Measurements from ENCODE around the gene BCOR. TPM values are rescaled to one million over a fixed set of nuclear protein-coding genes. Genes with fewer than 3 reads are reported as not detected.

BCOR gene
- total RNA-seq, 1 experiment from 2014 or later = 35.1 TPM

DNA sequence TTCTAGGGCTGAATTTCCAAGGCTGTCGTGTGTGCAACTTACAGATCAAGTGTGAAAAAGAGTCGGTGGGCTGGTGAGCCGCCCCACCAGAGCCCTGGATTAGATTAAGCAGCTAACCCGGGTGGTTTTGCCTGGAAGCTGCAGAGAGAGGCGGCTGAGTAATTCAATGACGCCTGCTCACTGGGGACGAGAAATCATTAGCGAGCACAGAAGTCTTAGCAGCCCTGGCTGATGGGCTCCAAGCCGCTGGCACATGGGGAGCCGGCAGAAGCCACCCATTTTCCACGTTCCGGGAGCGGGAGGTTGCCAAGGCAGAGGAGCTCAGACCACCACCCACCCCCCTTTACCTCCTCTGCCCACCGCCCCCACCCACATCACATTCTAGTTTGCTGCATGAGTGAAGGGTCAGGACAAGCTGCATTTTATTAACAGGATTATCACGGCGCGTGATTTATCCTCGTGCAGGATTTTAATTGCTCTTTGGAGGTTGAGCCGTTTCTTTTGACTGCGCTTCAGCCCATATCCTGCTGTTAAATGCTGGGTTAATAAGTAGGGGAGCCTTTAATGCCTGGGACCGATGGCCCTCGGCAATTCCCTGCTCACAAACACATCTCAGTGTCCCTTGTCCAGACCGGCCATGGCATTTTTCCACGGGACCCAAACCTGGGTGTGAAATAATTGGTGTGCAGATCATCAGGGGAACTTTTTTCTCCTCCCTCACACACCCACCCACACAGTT is 19.1 kb downstream of the BCOR start:
- no peak for DNase-seq (ENCODE audit: low read depth, low spot score)
- no peak overlapping the region for H2AFZ ChIP-seq (ENCODE audit: low read depth, low read length, poor library complexity, severe bottlenecking)
- peaks cover 8% of the 10 kb centered on the region; the same call in 1 of the 2 replicates for H4K20me1 ChIP-seq (ENCODE audit: insufficient read depth)
- peaks cover 13 to 16% of the 10 kb centered on the region in 2 experiments; a peak in 3 of 4 replicates for H3K36me3 ChIP-seq (ENCODE audit: control insufficient read depth in 1 of 2, insufficient read depth in 2 of 2, low read length in 2 of 2)
- no peak overlapping the region for H3K4me3 ChIP-seq (replicated peaks in 1 of 2; ENCODE audit: low read depth in 1 of 2, low read length in 2 of 2)
- intact Hi-C loops (cut with micrococcal nuclease) = no loop called here
- TF ChIP-seq REST (IDR thresholded peaks at IDR 0.05; ENCODE audit: low read depth) = no peak
- TF ChIP-seq CTCF (IDR thresholded peaks at IDR 0.05 in 2 of 3, conservative IDR thresholded peaks at IDR 0.05 in 1 of 3; ENCODE audit: borderline replicate concordance in 1 of 3, insufficient read depth in 1 of 3, low read depth in 2 of 3, low read length in 2 of 3) = no peak
- TF ChIP-seq, protein P1, sequence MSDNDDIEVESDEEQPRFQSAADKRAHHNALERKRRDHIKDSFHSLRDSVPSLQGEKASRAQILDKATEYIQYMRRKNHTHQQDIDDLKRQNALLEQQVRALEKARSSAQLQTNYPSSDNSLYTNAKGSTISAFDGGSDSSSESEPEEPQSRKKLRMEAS (IDR thresholded peaks at IDR 0.05) = no peak
- TF ChIP-seq SP1 (IDR thresholded peaks at IDR 0.05; ENCODE audit: low read depth) = no peak
- no peak for TF ChIP-seq EZH2phosphoT487 (IDR thresholded peaks at IDR 0.05; ENCODE audit: borderline replicate concordance)
- no peak for TF ChIP-seq TCF7L2 (IDR thresholded peaks at IDR 0.05; ENCODE audit: borderline replicate concordance, extremely low read depth, insufficient read depth, insufficient read length)
- ChIA-PET CTCF (no interaction called here), POLR2A (no interaction called here), RAD21 (ENCODE audit: low non-redundant PET in 1 of 2, low total read pairs in 2 of 2, uncharacterized antibody in 2 of 2, unreplicated experiment in 2 of 2) (no interaction called here)
- H3K4me1 ChIP-seq (ENCODE audit: control insufficient read depth in 1 of 2, insufficient read depth in 2 of 2, low read length in 2 of 2) = peaks cover 2 to 5% of the 10 kb centered on the region in 2 experiments; a peak in 2 of 4 replicates
- no peaks in the 10 kb centered on the region for H3K9me3 ChIP-seq (ENCODE audit: control insufficient read depth in 1 of 2, insufficient read depth in 1 of 2, low read depth in 1 of 2, low read length in 2 of 2)
- H3K27me3 ChIP-seq (ENCODE audit: insufficient read depth, low read length) = no peaks in the 10 kb centered on the region
- no peak for ATAC-seq
- H3K9ac ChIP-seq (ENCODE audit: low read length) = no peak overlapping the region
- H3K9me2 ChIP-seq (ENCODE audit: insufficient read depth) = no peaks in the 10 kb centered on the region
- H3K27ac ChIP-seq (ENCODE audit: low read depth, low read length) = no peak overlapping the region
- H3K4me2 ChIP-seq (ENCODE audit: low read length) = no peak overlapping the region
- H3K79me2 ChIP-seq (ENCODE audit: insufficient read depth, low read length) = peaks cover 100% of the 10 kb centered on the region
- no TSS peak for BruUV-seq (replicated peaks)
